K562 (cell line): Measurements from ENCODE around the gene AKAP7. TPM values are rescaled to one million over a fixed set of nuclear protein-coding genes. Genes with fewer than 3 reads are reported as not detected.

Experiments used
- ATAC-seq: fragments of 200-7000 bp; cut with Tn5 transposase; 3 replicates; pipeline ENCODE4 v1.9.1; 2020; ENCODE audit warnings: moderate library complexity
- BruUV-seq: library from RNA; stranded (reverse); fragments of 400-500 nt; replicated peaks from 2 replicates; lab custom pipeline; 2021; lab: Mats Ljungman, UMichigan
- CTCF ChIA-PET: fragments of 300-600 bp; formaldehyde crosslinking; extraction: SDS; loops from one replicate; lab custom pipeline; 2021; ENCODE audit warnings: low intra/inter-chr PET ratio; lab: Yijun Ruan, JAX
- POLR2A ChIA-PET: fragments of 300-600, 350-650 bp; sonication (Branson Sonifier 250); formaldehyde crosslinking; extraction: SDS; loops from one replicate; lab custom pipeline; 2021; ENCODE audit warnings: antibody characterized with exemption, inconsistent platforms; lab: Yijun Ruan, JAX
- DNase-seq, 4 experiments: peaks; one replicate each; pipeline versions ENCODE4 v3.0.0 to v3.0.0-alpha.2; 2011 to 2018; ENCODE audit warnings: low spot score in 3 of 4, mixed read lengths in 3 of 4; ENCODE audit errors: extremely low read depth in 1 of 4
- FAIRE-seq: peaks from 2 replicates; lab custom pipeline; 2011; peaks lifted over from hg19 to GRCh38; lab: Jason Lieb, UNC
- H2AFZ ChIP-seq: 2 replicates; pipeline ENCODE4 v1.6.0; 2011; ENCODE audit warnings: low read depth, low read length, control low read depth, inconsistent platforms
- H3K27ac ChIP-seq: fragments of 200-600 bp; 3 replicates; pipeline ENCODE4 v1.8.0; 2011; ENCODE audit warnings: low read depth, mild to moderate bottlenecking, control low read depth, inconsistent platforms, low read length, moderate library complexity, mixed read lengths; ENCODE audit errors: extremely low read depth
- H3K27me3 ChIP-seq, 2 experiments: fragments of 300-600 bp in 1 of 2; 2 replicates in 1 of 2; 3 replicates in 1 of 2; pipeline versions ENCODE4 v1.6.0 to v1.8.0; 2011; ENCODE audit warnings: inconsistent platforms in 2 of 2, low read length in 2 of 2, mild to moderate bottlenecking in 1 of 2, mixed read lengths in 1 of 2, moderate library complexity in 1 of 2; ENCODE audit not compliant: control insufficient read depth in 2 of 2, insufficient read depth in 2 of 2
- H3K36me3 ChIP-seq: fragments of 300-600 bp; 3 replicates; pipeline ENCODE4 v1.8.0; 2011; ENCODE audit warnings: mild to moderate bottlenecking, low read length, inconsistent platforms; ENCODE audit not compliant: control insufficient read depth, insufficient read depth
- H3K4me1 ChIP-seq, 2 experiments: fragments of 200-600 bp in 1 of 2; replicated peaks in 1 of 2; 2 replicates in 1 of 2; 3 replicates in 1 of 2; pipeline versions ENCODE4 v1.5.1 to v1.8.0; 2011; ENCODE audit warnings: inconsistent platforms in 2 of 2, low read length in 2 of 2, mild to moderate bottlenecking in 1 of 2, mixed read lengths in 1 of 2, moderate library complexity in 1 of 2; ENCODE audit not compliant: control insufficient read depth in 2 of 2, insufficient read depth in 2 of 2
- H3K4me2 ChIP-seq: 2 replicates; pipeline ENCODE4 v1.6.1; 2011; ENCODE audit warnings: low read length, control low read depth, inconsistent platforms, mixed read lengths; ENCODE audit not compliant: insufficient read depth
- H3K4me3 ChIP-seq: fragments of 200-600 bp; sonication (generic), shearing (Covaris generic); 2 replicates; pipeline ENCODE4 v1.5.1; 2016; ENCODE audit warnings: control low read depth, inconsistent platforms
- H3K79me2 ChIP-seq: fragments of 200-600 bp; 3 replicates; pipeline ENCODE4 v1.8.0; 2011; ENCODE audit warnings: low read length, inconsistent platforms; ENCODE audit not compliant: control insufficient read depth, insufficient read depth
- H3K9ac ChIP-seq, 2 experiments: 2 replicates each; pipeline versions ENCODE4 v1.6.0 to v1.6.1; 2011; ENCODE audit warnings: low read depth in 2 of 2, low read length in 2 of 2, control low read depth in 1 of 2, inconsistent platforms in 1 of 2, mild to moderate bottlenecking in 1 of 2, mixed read lengths in 1 of 2; ENCODE audit not compliant: insufficient read depth in 1 of 2
- H3K9me1 ChIP-seq: one replicate; pipeline ENCODE4 v1.6.0; 2011; ENCODE audit warnings: inconsistent platforms, mild to moderate bottlenecking, low read length, moderate library complexity; ENCODE audit not compliant: control insufficient read depth, insufficient read depth
- H3K9me3 ChIP-seq: replicated peaks from 2 replicates; pipeline ENCODE4 v1.5.1; 2011; ENCODE audit warnings: low read depth, low read length, inconsistent platforms; ENCODE audit not compliant: control insufficient read depth, insufficient read depth
- H4K20me1 ChIP-seq: replicated peaks from 2 replicates; pipeline ENCODE4 v1.6.1; 2011; ENCODE audit warnings: low read length, inconsistent platforms, mixed read lengths; ENCODE audit not compliant: control insufficient read depth, insufficient read depth
- CREB5 ChIP-seq: fragments of 250-450 bp; sonication (Bioruptor Pico); IDR thresholded peaks from 2 replicates; pipeline ENCODE4 v1.5.0; 2020; ENCODE audit warnings: mild to moderate bottlenecking
- EP400 ChIP-seq: fragments of 450-650 bp; IDR thresholded peaks from 2 replicates; pipeline ENCODE4 v1.6.1; 2017; ENCODE audit warnings: antibody characterized with exemption, mild to moderate bottlenecking, moderate library complexity
- EZH2 ChIP-seq: IDR thresholded peaks from 2 replicates; pipeline ENCODE4 v1.6.1; 2012; ENCODE audit warnings: low read depth, mild to moderate bottlenecking, inconsistent platforms, low read length, borderline replicate concordance
- GABPA ChIP-seq: fragments of 200-800 bp; sonication (Bioruptor generic); conservative IDR thresholded peaks from 2 replicates; pipeline ENCODE4 v1.6.1; 2016; ENCODE audit warnings: low read depth, missing genetic modification characterization, missing compliant biosample characterization
- HCFC1 ChIP-seq: IDR thresholded peaks from 2 replicates; pipeline ENCODE4 v1.6.1; 2012; ENCODE audit warnings: low read depth, low read length, improper control_type of control experiment
- HEY1 ChIP-seq: fragments of 250-450 bp; sonication (Bioruptor Pico); IDR thresholded peaks from 2 replicates; pipeline ENCODE4 v1.5.0; 2020; ENCODE audit warnings: mild to moderate bottlenecking, moderate library complexity, borderline replicate concordance
- KAT8 ChIP-seq: fragments of 450-650 bp; IDR thresholded peaks from 2 replicates; pipeline ENCODE4 v1.6.1; 2016; ENCODE audit warnings: low read depth, mild to moderate bottlenecking
- KLF1 ChIP-seq: fragments of 450-650 bp; IDR thresholded peaks from 2 replicates; pipeline ENCODE4 v1.6.1; 2016; ENCODE audit warnings: missing genetic modification characterization, missing compliant biosample characterization
- MAFG ChIP-seq: fragments of 450-650 bp; conservative IDR thresholded peaks from 2 replicates; pipeline ENCODE4 v1.6.1; 2016; ENCODE audit warnings: missing genetic modification characterization, missing compliant biosample characterization
- MCM3 ChIP-seq: fragments of 450-650 bp; IDR thresholded peaks from 2 replicates; pipeline ENCODE4 v1.6.1; 2016
- RNF2 ChIP-seq: sonication (generic); IDR thresholded peaks from 2 replicates; pipeline ENCODE4 v1.6.1; 2016
- SMC3 ChIP-seq: conservative IDR thresholded peaks from 2 replicates; pipeline ENCODE4 v1.6.1; 2011; ENCODE audit warnings: low read depth, low read length, improper control_type of control experiment; ENCODE audit not compliant: insufficient read depth
- ZFP30 ChIP-seq: fragments of 250-450 bp; sonication (Bioruptor Pico); IDR thresholded peaks from 2 replicates; pipeline ENCODE4 v1.8.0; 2022; ENCODE audit warnings: moderate library complexity, mild to moderate bottlenecking, inconsistent platforms, borderline replicate concordance
- ZFPM2 ChIP-seq: fragments of 250-450 bp; sonication (Bioruptor Pico); IDR thresholded peaks from 2 replicates; pipeline ENCODE4 v1.5.1; 2022; ENCODE audit warnings: mild to moderate bottlenecking
- ZNF274 ChIP-seq: IDR thresholded peaks from 2 replicates; pipeline ENCODE4 v1.6.1; 2011; ENCODE audit warnings: low read depth, mild to moderate bottlenecking, low read length, moderate library complexity, borderline replicate concordance
- ZNF655 ChIP-seq: fragments of 250-450 bp; sonication (Bioruptor Pico); IDR thresholded peaks from 2 replicates; pipeline ENCODE4 v1.5.0; 2021
- WGBS: fragments of 100-300 bp; shearing (Covaris generic); methylation state at CpG from one replicate; pipeline ENCODE4 v1.1.6; 2016; ENCODE audit warnings: low coverage, mixed read lengths; ENCODE audit not compliant: insufficient coverage; ENCODE audit errors: missing lambda C conversion rate; 5-methylcytosine and 5-hydroxymethylcytosine counted together
- in situ Hi-C: fragments of 300-500 bp; cut with MboI; formaldehyde crosslinking; loops from 4 replicates; pipeline ENCODE4 v1.15.0; 2018; ENCODE audit warnings: inconsistent platforms, mixed read lengths
- intact Hi-C: fragments of 100-400 bp; cut with micrococcal nuclease; formaldehyde crosslinking; loops from 2 replicates; pipeline ENCODE4 v1.14.2; 2022
- polyA plus RNA-seq, 8 experiments: library from polyadenylated mRNA; depleted of rRNA in 4 of 8; stranded (reverse) in 5 of 8; unstranded in 3 of 8; fragments of >200 nt; fragmentation: Nextera tagmentation in 2 of 8; fragmentation: Illumina TruSeq in 1 of 8; extraction: Ambion mirVana in 2 of 8; extraction: Trizol in 1 of 8; gene quantifications; 2 replicates each; pipeline versions ENCODE4 v1.2.1 to v1.2.3, GENCODE V29; 2011 to 2014; ENCODE audit warnings: inconsistent platforms in 1 of 8, missing spikeins in 1 of 8
- total RNA-seq, 7 experiments: library from RNA; depleted of rRNA in 6 of 7; stranded (reverse); fragments of >200 nt in 6 of 7; fragmentation: Illumina TruSeq in 2 of 7; extraction: Trizol in 2 of 7; gene quantifications; 2 replicates each; pipeline versions ENCODE4 v1.2.1 to v1.2.3, GENCODE V29; 2011 to 2021; ENCODE audit warnings: low replicate concordance in 1 of 7
- TF ChIP-seq, protein P1 (sequence below): fragments of 250-450 bp; sonication (Bioruptor Pico); IDR thresholded peaks from 2 replicates; pipeline ENCODE4 v1.4.0; 2020

AKAP7 gene
- total and polyA plus RNA-seq, 9 of the 15 experiments (the other 6 are each of a cell fraction or from before 2014, with no cell fraction given), result 0.82 to 2.6 (median 1.6) TPM

- H3K4me3 ChIP-seq, result no peak overlapping the region
- H2AFZ ChIP-seq, result no peak overlapping the region
- no peak overlapping the region for H3K27ac ChIP-seq
- no peak for DNase-seq
- POLR2A ChIA-PET, result interaction anchor here (0.5 kb wide), 1 partner anchor 310 kb away, joined by 3 read pairs; no protein-coding TSS in a partner anchor
- intact Hi-C loops (no loop called here), in situ Hi-C loops (no loop called here)
- H4K20me1 ChIP-seq, result no peaks in the 10 kb centered on the region
- H3K79me2 ChIP-seq, result no peaks in the 10 kb centered on the region
- WGBS, result 4% methylated on average over 3 of the region's 3 CpGs
- H3K9me1 ChIP-seq, result no peaks in the 10 kb centered on the region
- FAIRE-seq, result no peak
- no peaks in the 10 kb centered on the region for H3K36me3 ChIP-seq
- ATAC-seq, result no peak
- no peaks in the 10 kb centered on the region for H3K27me3 ChIP-seq
- CTCF ChIA-PET, result no interaction called here
- no peaks in the 10 kb centered on the region for H3K4me1 ChIP-seq
- H3K9me3 ChIP-seq, result no peaks in the 10 kb centered on the region
- BruUV-seq, result no TSS peak
- no peak overlapping the region for H3K9ac ChIP-seq
- no peak overlapping the region for H3K4me2 ChIP-seq
- TF ChIP-seq ZFPM2 (CRISPR knock-in tag) (no peak), RNF2 (no peak), EZH2 (no peak), SMC3 (no peak), HCFC1 (no peak), CREB5 (CRISPR knock-in tag) (no peak), ZNF274 (no peak), EP400 (no peak), GABPA (no peak), MCM3 (no peak), KAT8 (no peak), MAFG (tag) (no peak), HEY1 (CRISPR knock-in tag) (no peak), ZFP30 (CRISPR knock-in tag) (no peak), KLF1 (no peak), ZNF655 (CRISPR knock-in tag) (no peak)
- TF ChIP-seq, protein P1, sequence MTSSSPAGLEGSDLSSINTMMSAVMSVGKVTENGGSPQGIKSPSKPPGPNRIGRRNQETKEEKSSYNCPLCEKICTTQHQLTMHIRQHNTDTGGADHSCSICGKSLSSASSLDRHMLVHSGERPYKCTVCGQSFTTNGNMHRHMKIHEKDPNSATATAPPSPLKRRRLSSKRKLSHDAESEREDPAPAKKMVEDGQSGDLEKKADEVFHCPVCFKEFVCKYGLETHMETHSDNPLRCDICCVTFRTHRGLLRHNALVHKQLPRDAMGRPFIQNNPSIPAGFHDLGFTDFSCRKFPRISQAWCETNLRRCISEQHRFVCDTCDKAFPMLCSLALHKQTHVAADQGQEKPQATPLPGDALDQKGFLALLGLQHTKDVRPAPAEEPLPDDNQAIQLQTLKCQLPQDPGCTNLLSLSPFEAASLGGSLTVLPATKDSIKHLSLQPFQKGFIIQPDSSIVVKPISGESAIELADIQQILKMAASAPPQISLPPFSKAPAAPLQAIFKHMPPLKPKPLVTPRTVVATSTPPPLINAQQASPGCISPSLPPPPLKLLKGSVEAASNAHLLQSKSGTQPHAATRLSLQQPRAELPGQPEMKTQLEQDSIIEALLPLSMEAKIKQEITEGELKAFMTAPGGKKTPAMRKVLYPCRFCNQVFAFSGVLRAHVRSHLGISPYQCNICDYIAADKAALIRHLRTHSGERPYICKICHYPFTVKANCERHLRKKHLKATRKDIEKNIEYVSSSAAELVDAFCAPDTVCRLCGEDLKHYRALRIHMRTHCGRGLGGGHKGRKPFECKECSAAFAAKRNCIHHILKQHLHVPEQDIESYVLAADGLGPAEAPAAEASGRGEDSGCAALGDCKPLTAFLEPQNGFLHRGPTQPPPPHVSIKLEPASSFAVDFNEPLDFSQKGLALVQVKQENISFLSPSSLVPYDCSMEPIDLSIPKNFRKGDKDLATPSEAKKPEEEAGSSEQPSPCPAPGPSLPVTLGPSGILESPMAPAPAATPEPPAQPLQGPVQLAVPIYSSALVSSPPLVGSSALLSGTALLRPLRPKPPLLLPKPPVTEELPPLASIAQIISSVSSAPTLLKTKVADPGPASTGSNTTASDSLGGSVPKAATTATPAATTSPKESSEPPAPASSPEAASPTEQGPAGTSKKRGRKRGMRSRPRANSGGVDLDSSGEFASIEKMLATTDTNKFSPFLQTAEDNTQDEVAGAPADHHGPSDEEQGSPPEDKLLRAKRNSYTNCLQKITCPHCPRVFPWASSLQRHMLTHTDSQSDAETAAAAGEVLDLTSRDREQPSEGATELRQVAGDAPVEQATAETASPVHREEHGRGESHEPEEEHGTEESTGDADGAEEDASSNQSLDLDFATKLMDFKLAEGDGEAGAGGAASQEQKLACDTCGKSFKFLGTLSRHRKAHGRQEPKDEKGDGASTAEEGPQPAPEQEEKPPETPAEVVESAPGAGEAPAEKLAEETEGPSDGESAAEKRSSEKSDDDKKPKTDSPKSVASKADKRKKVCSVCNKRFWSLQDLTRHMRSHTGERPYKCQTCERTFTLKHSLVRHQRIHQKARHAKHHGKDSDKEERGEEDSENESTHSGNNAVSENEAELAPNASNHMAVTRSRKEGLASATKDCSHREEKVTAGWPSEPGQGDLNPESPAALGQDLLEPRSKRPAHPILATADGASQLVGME, result no peak
Observed at GRCh38 chr6:131250936-131251335, 115.7 kb downstream of the AKAP7 start.
